Mesothelial cell of epicardium (in vitro differentiated cells): ENCODE data around the gene GRIA1. TPM values are rescaled to one million over a fixed set of nuclear protein-coding genes. Genes with fewer than 3 reads are reported as not detected.

Experiments
- DNase-seq, 2 experiments: peaks; one replicate each; pipeline ENCODE4 v3.0.0; 2021; ENCODE audit warnings: low spot score in 2 of 2; ENCODE audit not compliant: unreplicated experiment in 2 of 2
- H3K27ac Mint-ChIP-seq: 2 replicates; pipeline ENCODE4 v1.8.0; 2021; ENCODE audit warnings: mixed read lengths
- H3K27me3 Mint-ChIP-seq: 2 replicates; pipeline ENCODE4 v1.8.0; 2021; ENCODE audit warnings: low read depth, mixed read lengths
- H3K36me3 Mint-ChIP-seq: 2 replicates; pipeline ENCODE4 v1.8.0; 2021; ENCODE audit warnings: mixed read lengths
- H3K4me1 Mint-ChIP-seq: 2 replicates; pipeline ENCODE4 v1.8.0; 2021; ENCODE audit warnings: mixed read lengths
- H3K4me3 Mint-ChIP-seq: 2 replicates; pipeline ENCODE4 v1.8.0; 2021; ENCODE audit warnings: mild to moderate bottlenecking, moderate library complexity, mixed read lengths
- H3K9me3 Mint-ChIP-seq: 2 replicates; pipeline ENCODE4 v1.8.0; 2021; ENCODE audit warnings: mixed read lengths
- CTCF ChIP-seq: fragments of 200-600 bp; sonication (generic); IDR thresholded peaks from one replicate; pipeline ENCODE4 v1.5.0; 2021; ENCODE audit warnings: antibody characterized with exemption; ENCODE audit not compliant: unreplicated experiment
- total RNA-seq: library from RNA; stranded (reverse); gene quantifications from 3 replicates; pipeline ENCODE4 v1.2.1, GENCODE V29; 2021

The GRIA1 gene
- total RNA-seq, 1 donor from 2014 or later: 1.3 TPM

DNA sequence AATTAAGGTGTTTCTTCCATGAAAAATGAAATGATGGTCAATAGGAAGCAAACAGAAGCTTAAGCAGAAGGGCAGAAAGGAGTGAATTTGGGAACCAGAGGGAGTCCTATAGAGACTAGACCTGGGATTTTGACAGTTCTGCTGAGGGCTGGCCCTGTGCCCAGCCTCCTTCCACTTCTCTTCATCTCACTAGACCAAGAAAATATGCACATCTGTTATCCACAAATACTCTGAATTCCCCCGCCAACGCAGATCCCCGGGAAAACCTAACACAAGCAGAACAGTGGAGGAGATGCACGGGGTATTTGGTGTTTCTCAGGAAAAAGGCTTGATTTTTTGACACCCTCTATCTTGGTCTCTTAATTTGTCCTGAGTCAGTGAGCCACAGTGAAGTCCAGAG lies 22.7 kb downstream of the GRIA1 start:
- DNase-seq: no peak
- TF ChIP-seq CTCF: no peak
- H3K4me1 Mint-ChIP-seq: peaks cover 19% of the 10 kb centered on the region
- peaks cover 3% of the 10 kb centered on the region for H3K9me3 Mint-ChIP-seq
- H3K36me3 Mint-ChIP-seq: no peaks in the 10 kb centered on the region
- H3K4me3 Mint-ChIP-seq: no peak overlapping the region
- H3K27me3 Mint-ChIP-seq: no peaks in the 10 kb centered on the region
- H3K27ac Mint-ChIP-seq: peak overlapping the region; percentile 22

- DNase-seq: no peak
- Mint-ChIP-seq H3K4me1 (peaks cover 17% of the 10 kb centered on the region), H3K27me3 (no peaks in the 10 kb centered on the region), H3K36me3 (no peaks in the 10 kb centered on the region), H3K27ac (no peak overlapping the region), H3K9me3 (no peaks in the 10 kb centered on the region), H3K4me3 (no peak overlapping the region)
- TF ChIP-seq CTCF: no peak
Measured at GRCh38 chr5:153515301-153515700, 24.8 kb downstream of the GRIA1 start.

DNA sequence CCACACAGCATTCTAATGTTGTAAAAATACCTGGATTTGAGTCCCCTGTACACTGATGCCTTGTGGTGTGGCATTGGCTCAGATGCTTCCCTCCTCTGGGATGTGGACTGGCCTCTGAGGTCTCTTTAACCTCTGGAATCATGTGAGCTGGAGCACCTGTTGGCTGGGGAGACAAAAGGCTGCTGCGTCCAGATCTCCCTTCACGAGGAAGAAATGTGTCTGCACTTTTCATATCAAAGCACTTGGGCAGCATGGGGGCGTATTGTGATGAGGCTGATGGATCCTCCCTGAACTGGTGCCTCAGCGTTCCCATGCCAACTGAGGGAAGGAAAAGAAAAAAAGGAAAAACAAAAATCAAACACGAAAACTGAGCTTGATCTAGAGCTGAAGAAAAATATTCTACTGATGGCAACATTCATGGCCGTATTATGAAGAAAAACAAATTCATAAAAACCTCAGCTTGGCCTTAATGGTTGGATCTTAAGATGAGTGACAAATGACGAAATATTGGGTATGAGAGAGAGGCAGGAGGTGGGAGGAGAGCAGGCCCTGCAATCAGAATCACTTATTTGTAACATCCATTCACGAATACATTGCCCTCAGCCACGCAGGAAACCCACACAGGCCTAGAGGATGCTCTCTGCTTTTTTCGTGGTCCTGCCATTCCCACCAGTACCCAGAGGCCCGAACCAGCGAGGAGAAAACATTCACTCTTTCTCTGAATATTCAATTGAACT lies 26.2 kb downstream of the GRIA1 start:
- H3K4me3 Mint-ChIP-seq: no peak overlapping the region

GRCh38 chr5:153517241-153517611 lies 26.8 kb downstream of the GRIA1 start:
- H3K27ac Mint-ChIP-seq: no peak overlapping the region
- peaks cover 16% of the 10 kb centered on the region for H3K4me1 Mint-ChIP-seq
- no peak for TF ChIP-seq CTCF

More for the DNA sequence above, 26.2 kb downstream of the GRIA1 start:
- Mint-ChIP-seq H3K27ac (no peak overlapping the region), H3K27me3 (no peaks in the 10 kb centered on the region), H3K9me3 (no peaks in the 10 kb centered on the region), H3K36me3 (no peaks in the 10 kb centered on the region), H3K4me1 (peaks cover 16% of the 10 kb centered on the region)
- no peak for DNase-seq
- no peak for TF ChIP-seq CTCF

DNA sequence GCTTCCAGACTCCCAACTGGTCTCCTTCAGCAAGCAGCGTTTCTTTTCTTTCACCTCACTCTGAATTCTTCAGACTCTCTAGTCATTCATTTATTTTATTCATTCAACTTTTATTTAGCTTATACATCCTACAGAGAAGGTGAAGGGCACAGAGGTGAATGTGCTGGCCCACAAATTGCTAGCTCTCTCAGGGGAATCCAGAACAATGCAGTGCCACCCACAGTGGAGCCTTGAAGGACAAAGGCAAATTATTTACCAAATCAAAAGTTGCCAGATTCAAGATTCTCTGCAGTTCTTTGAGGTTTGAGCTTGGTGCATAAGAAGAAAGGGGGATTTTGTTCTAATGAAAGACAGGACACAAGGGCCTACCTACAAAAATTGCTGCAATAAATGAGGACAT lies 29.7 kb downstream of the GRIA1 start:
- H3K27me3 Mint-ChIP-seq: no peaks in the 10 kb centered on the region
- no peaks in the 10 kb centered on the region for H3K9me3 Mint-ChIP-seq
- H3K27ac Mint-ChIP-seq: no peak overlapping the region
- H3K4me3 Mint-ChIP-seq: no peak overlapping the region
- peaks cover 12% of the 10 kb centered on the region for H3K4me1 Mint-ChIP-seq
- DNase-seq: no peak
- no peak for TF ChIP-seq CTCF
- H3K36me3 Mint-ChIP-seq: no peaks in the 10 kb centered on the region

More at GRCh38 chr5:153517241-153517611, 26.8 kb downstream of the GRIA1 start:
- Mint-ChIP-seq H3K9me3 (no peaks in the 10 kb centered on the region), H3K36me3 (no peaks in the 10 kb centered on the region), H3K4me3 (no peak overlapping the region), H3K27me3 (no peaks in the 10 kb centered on the region)
- DNase-seq: no peak
